Cortex of kidney (tissue), 1 donor: ENCODE data around the gene COMT.
"Not testable (repeated sequence)": the region's sequence is repeated elsewhere in the genome, so short reads cannot be mapped to it uniquely, and the experiment has no call there.

Experiments used
- DNase-seq: peaks from one replicate; lab custom pipeline; 2025; lab: John Stamatoyannopoulos, UW

COMT gene

DNA sequence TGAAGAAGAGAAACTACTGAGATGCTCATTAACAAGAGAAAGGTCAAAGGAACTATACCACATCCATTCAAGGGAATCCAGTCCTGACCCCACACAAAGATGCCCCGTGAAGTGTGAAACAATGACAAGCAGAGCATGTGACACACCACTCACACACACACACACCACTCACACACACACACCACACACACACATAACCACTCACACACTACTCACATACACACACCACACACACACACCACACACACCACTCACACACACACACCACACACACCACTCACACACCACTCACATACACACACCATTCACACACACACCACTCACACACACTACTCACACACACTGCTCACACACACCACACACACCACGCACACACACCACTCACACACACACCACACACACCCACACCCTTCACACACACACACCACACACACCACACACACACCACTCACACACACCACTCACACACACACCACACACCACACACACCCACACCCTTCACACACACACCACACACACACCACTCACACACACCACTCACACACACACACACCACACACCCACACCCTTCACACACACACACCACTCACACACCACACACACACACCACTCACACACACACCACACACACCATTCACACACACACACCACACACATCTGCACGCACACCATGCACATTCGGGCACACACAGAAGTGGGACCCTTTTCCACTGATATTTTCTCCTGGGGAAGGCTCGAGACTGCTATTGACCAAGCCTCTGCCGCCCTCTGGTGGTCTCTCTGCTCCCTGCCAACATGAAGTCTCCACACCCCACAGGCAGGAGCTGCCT, 32.0 kb upstream of the COMT start:
- DNase-seq, result no peak

DNA sequence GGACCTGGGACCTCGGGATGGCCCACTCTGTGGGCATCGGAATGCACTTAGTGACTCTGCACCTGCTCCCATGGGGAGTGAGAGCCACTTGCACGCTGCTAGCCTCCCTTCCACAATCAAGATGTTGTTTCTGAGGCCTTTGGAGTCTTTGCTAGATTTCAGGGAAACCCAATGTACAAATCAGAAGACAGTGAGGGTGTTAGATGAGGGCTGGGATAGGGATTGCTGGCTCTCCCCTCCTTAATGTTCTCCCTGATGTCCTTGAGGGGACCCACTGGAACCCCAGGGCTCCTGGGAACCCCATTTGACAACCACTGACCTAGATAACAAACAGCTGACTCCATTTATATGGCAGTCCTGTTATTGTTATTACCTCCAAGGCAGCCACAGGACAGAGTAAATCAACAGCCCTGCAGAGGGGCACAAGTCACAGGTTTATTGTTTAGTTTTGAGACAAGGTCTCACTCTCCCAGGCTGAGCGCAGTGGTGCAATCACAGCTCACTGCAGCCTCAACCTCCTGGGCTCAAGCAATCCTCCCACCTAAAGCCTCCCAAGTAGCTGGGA, 31.3 kb upstream of the COMT start:
- DNase-seq, result no peak

GRCh38 chr22:19911540-19912270, 29.9 kb upstream of the COMT start:
- no peak for DNase-seq

GRCh38 chr22:19912271-19912999, 29.1 kb upstream of the COMT start:
- DNase-seq, result no peak

DNA sequence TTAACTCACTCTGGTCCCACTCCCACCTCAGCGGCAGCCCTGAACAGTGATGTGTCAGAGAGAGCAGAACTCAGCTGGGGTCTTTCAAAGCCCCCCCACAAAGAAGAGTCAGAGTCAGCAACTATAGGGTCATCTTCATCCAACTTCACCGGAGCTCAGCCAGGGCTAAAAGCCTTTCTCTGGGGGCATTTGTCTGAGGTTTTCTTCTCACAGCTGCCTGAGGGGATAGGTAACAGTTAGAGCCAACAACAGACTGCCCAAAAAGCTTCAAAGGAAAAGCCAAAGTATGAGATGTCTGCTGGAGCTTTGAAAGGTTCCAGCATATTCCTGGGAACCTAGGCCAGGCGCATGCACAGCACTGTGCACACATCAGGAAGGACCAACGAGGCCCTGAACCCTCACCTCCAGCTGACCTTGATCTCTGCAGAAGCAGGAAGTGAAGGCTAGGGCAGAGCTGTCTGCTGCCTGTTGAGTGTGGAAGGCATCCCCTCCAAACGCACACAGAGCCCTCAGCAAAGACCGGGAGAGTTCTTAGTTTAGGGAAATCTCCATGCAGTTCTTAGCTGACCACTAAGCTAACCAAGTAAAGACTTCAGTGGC, 28.1 kb upstream of the COMT start:
- no peak for DNase-seq

- no peak for DNase-seq
Observed at GRCh38 chr22:19914201-19914943, 27.2 kb upstream of the COMT start.

GRCh38 chr22:19915287-19915954, 26.2 kb upstream of the COMT start:
- no peak for DNase-seq

GRCh38 chr22:19916006-19916405, 25.6 kb upstream of the COMT start:
- no peak for DNase-seq

DNA sequence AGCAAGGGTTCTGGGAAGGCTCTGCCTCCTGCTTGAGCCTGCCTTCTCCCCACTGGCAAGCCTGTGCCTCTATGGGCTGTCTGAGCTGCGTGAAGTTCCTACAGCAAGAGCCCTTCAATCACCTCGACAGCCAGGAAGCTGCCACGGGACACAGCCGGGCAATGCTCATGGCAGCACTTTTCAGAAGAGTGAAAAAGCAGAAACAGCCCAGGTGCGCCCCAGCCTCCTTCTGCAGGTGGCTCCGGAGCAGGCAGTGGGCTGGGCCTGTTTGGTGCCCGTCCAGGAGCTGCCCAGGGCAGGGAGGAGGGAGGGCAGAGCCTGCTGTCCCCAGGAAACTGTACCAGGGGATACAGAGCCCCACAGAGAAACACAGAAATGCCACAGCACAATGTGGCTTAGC, 24.6 kb upstream of the COMT start:
- no peak for DNase-seq

DNA sequence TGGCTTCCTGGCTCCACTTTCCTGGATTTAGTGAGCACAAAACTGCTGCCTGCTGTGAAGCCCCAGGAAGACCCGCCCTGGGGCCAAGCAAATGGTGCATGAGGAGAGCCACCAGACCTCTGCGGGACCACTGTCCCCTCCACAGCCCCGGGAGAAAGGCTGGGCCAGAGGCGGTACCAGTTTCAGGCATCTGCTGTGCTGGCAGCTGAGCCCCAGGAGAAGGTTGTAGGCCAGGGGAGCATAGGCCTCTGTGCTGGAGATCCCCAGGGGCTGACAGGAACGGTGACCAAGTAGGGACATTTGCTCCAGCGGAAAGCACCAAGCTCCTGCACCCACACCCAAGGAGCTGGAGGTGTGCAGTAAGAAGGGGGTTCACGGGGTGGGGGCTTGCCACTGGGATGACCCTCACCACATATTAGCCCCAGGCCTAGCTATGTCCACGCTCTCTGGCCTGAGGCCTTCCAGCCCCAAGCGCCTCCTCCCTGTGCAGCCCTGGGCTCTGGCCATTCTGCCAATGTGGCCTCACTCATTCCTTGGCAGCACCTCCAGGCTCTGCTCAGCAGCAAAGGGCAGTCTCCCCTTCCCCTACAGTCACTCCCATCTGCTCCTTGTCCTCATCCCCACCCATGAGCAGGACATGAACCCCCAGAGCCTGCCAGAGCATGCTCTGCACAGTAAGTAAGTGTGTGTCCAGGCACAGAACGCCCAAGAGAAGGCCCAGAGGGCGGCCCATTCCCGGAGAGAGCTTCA, 24.0 kb upstream of the COMT start:
- no peak for DNase-seq

- no peak for DNase-seq
Observed at GRCh38 chr22:19918332-19919106, 23.1 kb upstream of the COMT start.

- no peak for DNase-seq
Observed at GRCh38 chr22:19919701-19920363, 21.7 kb upstream of the COMT start.

- no peak for DNase-seq
Observed at GRCh38 chr22:19921544-19922081, 20.0 kb upstream of the COMT start.

- no peak for DNase-seq
Observed at GRCh38 chr22:19923914-19924513, 17.6 kb upstream of the COMT start.

- not testable (repeated sequence) for DNase-seq
Observed at GRCh38 chr22:19926028-19926427, 15.5 kb upstream of the COMT start.

- no peak for DNase-seq
Observed at GRCh38 chr22:19927696-19928095, 13.9 kb upstream of the COMT start.

DNA sequence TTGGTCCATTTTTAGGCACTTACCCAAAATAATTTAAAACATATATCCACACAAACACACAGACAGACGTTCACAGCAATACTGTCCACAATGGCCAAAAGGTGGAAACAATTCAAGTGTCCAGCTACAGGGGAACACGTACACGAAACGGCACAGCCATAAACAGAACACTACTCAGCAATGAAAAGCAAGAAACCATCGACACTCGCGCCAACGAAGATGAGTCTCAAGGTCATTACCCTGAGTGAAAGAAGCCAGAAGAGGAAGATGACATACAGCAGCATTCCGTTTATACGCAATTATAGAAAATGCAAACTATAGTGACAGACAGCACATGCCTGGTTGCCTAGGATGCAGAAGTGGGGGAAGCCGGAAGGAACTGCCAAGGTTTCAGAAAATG, 13.4 kb upstream of the COMT start:
- no peak for DNase-seq
